SK-N-SH (cell line): ENCODE data around the gene FASTK. TPM values are rescaled to one million over a fixed set of nuclear protein-coding genes. Genes with fewer than 3 reads are reported as not detected.

Source experiments
- CTCF ChIA-PET: fragments of 300-600, 350-600 bp; formaldehyde crosslinking; extraction: SDS; loops from one replicate; lab custom pipeline; 2021; lab: Yijun Ruan, JAX
- POLR2A ChIA-PET: fragments of 350-600 bp; sonication (Branson Sonifier 250); formaldehyde crosslinking; extraction: SDS; loops from one replicate; lab custom pipeline; 2020; ENCODE audit warnings: antibody characterized with exemption, inconsistent platforms; lab: Yijun Ruan, JAX
- DNase-seq: peaks from one replicate; pipeline ENCODE4 v3.0.0; 2012
- H2AFZ ChIP-seq: fragments of 200-600 bp; sonication (generic); 2 replicates; pipeline ENCODE4 v1.8.1; 2016; ENCODE audit warnings: antibody characterized with exemption, mild to moderate bottlenecking, low read depth
- H3F3A ChIP-seq: fragments of 200-600 bp; sonication (generic); replicated peaks from 2 replicates; pipeline ENCODE3; 2016; ENCODE audit warnings: antibody characterized with exemption, mild to moderate bottlenecking; ENCODE audit not compliant: insufficient read depth
- H3K27ac ChIP-seq, 2 experiments: fragments of 200-500 bp in 1 of 2; fragments of 200-600 bp in 1 of 2; sonication (Bioruptor generic) in 1 of 2; sonication (generic), shearing (Covaris generic) in 1 of 2; 2 replicates each; pipeline versions ENCODE4 v1.5.1 to v1.6.1; 2014 to 2016; ENCODE audit warnings: low read depth in 2 of 2, inconsistent platforms in 1 of 2, low read length in 1 of 2, mild to moderate bottlenecking in 1 of 2, mixed read lengths in 1 of 2
- H3K27me3 ChIP-seq: fragments of 200-600 bp; sonication (generic), shearing (Covaris generic); 2 replicates; pipeline ENCODE4 v1.6.1; 2016; ENCODE audit warnings: mixed run types; ENCODE audit not compliant: insufficient read depth
- H3K36me3 ChIP-seq, 2 experiments: fragments of 200-500 bp in 1 of 2; fragments of 200-600 bp in 1 of 2; sonication (Bioruptor generic) in 1 of 2; sonication (generic) in 1 of 2; replicated peaks in 1 of 2; 2 replicates each; pipeline versions ENCODE3 to v1.5.1; 2014 to 2016; ENCODE audit warnings: low read length in 1 of 2, mild to moderate bottlenecking in 1 of 2; ENCODE audit not compliant: insufficient read depth in 2 of 2, control insufficient read depth in 1 of 2
- H3K4me1 ChIP-seq, 2 experiments: fragments of 200-500 bp in 1 of 2; fragments of 200-600 bp in 1 of 2; sonication (Bioruptor generic) in 1 of 2; sonication (generic), shearing (Covaris generic) in 1 of 2; 2 replicates each; pipeline versions ENCODE4 v1.5.1 to v1.6.1; 2014 to 2016; ENCODE audit warnings: low read depth in 1 of 2, low read length in 1 of 2, mixed run types in 1 of 2; ENCODE audit not compliant: insufficient read depth in 2 of 2, control insufficient read depth in 1 of 2
- H3K4me2 ChIP-seq: fragments of 200-600 bp; sonication (generic), shearing (Covaris generic); 2 replicates; pipeline ENCODE4 v1.6.1; 2017; ENCODE audit warnings: mixed run types
- H3K4me3 ChIP-seq, 2 experiments: fragments of 200-500 bp in 1 of 2; fragments of 200-600 bp in 1 of 2; sonication (Bioruptor generic) in 1 of 2; sonication (generic), shearing (Covaris generic) in 1 of 2; 2 replicates each; pipeline versions ENCODE4 v1.5.1 to v1.8.1; 2014 to 2016; ENCODE audit warnings: low read depth in 2 of 2, inconsistent platforms in 1 of 2, low read length in 1 of 2, mild to moderate bottlenecking in 1 of 2, mixed read lengths in 1 of 2, moderate library complexity in 1 of 2
- H3K79me2 ChIP-seq: fragments of 200-600 bp; sonication (generic); 2 replicates; pipeline ENCODE4 v1.8.1; 2017; ENCODE audit warnings: mild to moderate bottlenecking; ENCODE audit not compliant: insufficient read depth
- H3K9ac ChIP-seq: fragments of 200-600 bp; sonication (generic); 2 replicates; pipeline ENCODE4 v1.6.1; 2017; ENCODE audit warnings: mixed run types
- H3K9me2 ChIP-seq: fragments of 200-600 bp; sonication (generic); 2 replicates; pipeline ENCODE4 v1.6.1; 2017; ENCODE audit warnings: mixed run types
- H3K9me3 ChIP-seq: fragments of 200-600 bp; sonication (generic); 2 replicates; pipeline ENCODE4 v1.6.1; 2017; ENCODE audit warnings: mixed run types, mild to moderate bottlenecking, moderate library complexity
- H4K20me1 ChIP-seq: fragments of 200-600 bp; sonication (generic); 2 replicates; pipeline ENCODE4 v1.6.1; 2017; ENCODE audit warnings: mild to moderate bottlenecking, mixed run types; ENCODE audit not compliant: insufficient read depth
- CHD2 ChIP-seq: fragments of 150-350 bp; IDR thresholded peaks from 2 replicates; pipeline ENCODE4 v1.6.1; 2018; ENCODE audit warnings: low read length; ENCODE audit not compliant: partially characterized antibody
- ELF1 ChIP-seq: IDR thresholded peaks from 2 replicates; pipeline ENCODE4 v1.4.0; 2012
- FOSL2 ChIP-seq: IDR thresholded peaks from 2 replicates; pipeline ENCODE4 v1.4.0; 2012; ENCODE audit warnings: low read depth, mild to moderate bottlenecking, moderate library complexity, borderline replicate concordance
- FOXM1 ChIP-seq: IDR thresholded peaks from 2 replicates; pipeline ENCODE4 v1.4.0; 2012; ENCODE audit warnings: low read depth, mild to moderate bottlenecking
- GATA2 ChIP-seq: sonication (generic); formaldehyde crosslinking; IDR thresholded peaks from 2 replicates; pipeline ENCODE4 v1.5.0; 2020; ENCODE audit warnings: mild to moderate bottlenecking, missing genetic modification reagents
- JUND ChIP-seq: IDR thresholded peaks from 2 replicates; pipeline ENCODE4 v1.4.0; 2012
- NRF1 ChIP-seq: IDR thresholded peaks from 2 replicates; pipeline ENCODE4 v1.6.1; 2012; ENCODE audit warnings: low read depth, mild to moderate bottlenecking, low read length
- POLR2AphosphoS5 ChIP-seq: IDR thresholded peaks from 2 replicates; pipeline ENCODE4 v1.6.1; 2012; ENCODE audit warnings: low read depth, low read length
- RAD21 ChIP-seq: IDR thresholded peaks from 2 replicates; pipeline ENCODE4 v1.6.1; 2012; ENCODE audit warnings: mild to moderate bottlenecking, low read length
- SMC3 ChIP-seq: IDR thresholded peaks from 2 replicates; pipeline ENCODE4 v1.6.1; 2012; ENCODE audit warnings: low read depth, low read length, improper control_type of control experiment
- ZBTB33 ChIP-seq: IDR thresholded peaks from 2 replicates; pipeline ENCODE4 v1.4.0; 2012; ENCODE audit warnings: low read depth, borderline replicate concordance
- WGBS: methylation state at CpG from one replicate; pipeline ENCODE4 v1.1.6; 2017; ENCODE audit warnings: low lambda C conversion rate; 5-methylcytosine and 5-hydroxymethylcytosine counted together
- polyA plus RNA-seq, 3 experiments: library from polyadenylated mRNA; depleted of rRNA; stranded (reverse); fragments of >200 nt; gene quantifications; 2 replicates each; pipeline ENCODE4 v1.2.3, GENCODE V29; 2012
- TF ChIP-seq, protein P1 (sequence below): fragments of 150-350 bp; IDR thresholded peaks from 2 replicates; pipeline ENCODE4 v1.6.1; 2017; ENCODE audit warnings: antibody characterized with exemption, low read length, low read depth, borderline replicate concordance
- TF ChIP-seq, protein P2 (sequence below): IDR thresholded peaks from 2 replicates; pipeline ENCODE4 v1.4.0; 2012; ENCODE audit warnings: low read depth, borderline replicate concordance
- TF ChIP-seq, protein P3 (sequence below): IDR thresholded peaks from 2 replicates; pipeline ENCODE4 v1.6.1; 2012; ENCODE audit warnings: mild to moderate bottlenecking, low read depth, low read length, moderate library complexity

Gene FASTK
- polyA plus RNA-seq, 1 of the 3 experiments (the other 2 are of a cell fraction) = 125 TPM

DNA sequence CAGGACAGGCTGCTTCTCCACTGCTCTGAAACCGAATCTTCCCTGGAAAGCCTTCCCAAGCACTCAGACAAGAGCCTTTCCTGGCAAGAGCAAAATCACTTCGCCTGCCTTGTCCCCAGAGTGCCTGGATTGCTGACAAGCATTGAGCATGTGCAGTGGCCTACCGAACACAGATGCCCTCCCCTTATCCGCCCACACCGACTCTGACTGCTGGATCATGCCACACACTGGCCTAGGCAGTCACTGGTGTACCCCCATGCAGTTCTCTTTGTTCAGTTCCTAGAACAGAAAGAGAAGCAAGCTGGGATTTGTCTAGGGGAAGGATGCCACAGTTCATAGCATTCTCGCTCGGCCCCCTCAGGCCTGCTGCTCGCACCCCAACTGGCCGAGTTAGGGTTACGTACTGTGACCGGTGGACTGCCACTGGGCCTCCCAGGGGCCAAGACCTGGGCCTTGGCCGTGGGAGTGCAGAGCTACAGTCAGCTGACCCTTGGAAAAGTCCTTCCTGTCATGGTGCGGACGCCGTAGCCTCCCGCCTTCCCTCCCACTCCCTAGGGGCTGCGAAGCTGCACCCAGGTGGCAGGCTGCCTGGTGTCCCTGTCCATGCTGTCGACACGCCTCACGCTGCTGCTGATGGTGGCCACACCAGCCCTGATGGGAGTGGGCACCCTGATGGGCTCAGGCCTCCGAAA lies 45.4 kb downstream of the FASTK start (continued):
- TF ChIP-seq, protein P1, sequence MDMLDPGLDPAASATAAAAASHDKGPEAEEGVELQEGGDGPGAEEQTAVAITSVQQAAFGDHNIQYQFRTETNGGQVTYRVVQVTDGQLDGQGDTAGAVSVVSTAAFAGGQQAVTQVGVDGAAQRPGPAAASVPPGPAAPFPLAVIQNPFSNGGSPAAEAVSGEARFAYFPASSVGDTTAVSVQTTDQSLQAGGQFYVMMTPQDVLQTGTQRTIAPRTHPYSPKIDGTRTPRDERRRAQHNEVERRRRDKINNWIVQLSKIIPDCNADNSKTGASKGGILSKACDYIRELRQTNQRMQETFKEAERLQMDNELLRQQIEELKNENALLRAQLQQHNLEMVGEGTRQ = no peak
- TF ChIP-seq NRF1 = no peak

DNA sequence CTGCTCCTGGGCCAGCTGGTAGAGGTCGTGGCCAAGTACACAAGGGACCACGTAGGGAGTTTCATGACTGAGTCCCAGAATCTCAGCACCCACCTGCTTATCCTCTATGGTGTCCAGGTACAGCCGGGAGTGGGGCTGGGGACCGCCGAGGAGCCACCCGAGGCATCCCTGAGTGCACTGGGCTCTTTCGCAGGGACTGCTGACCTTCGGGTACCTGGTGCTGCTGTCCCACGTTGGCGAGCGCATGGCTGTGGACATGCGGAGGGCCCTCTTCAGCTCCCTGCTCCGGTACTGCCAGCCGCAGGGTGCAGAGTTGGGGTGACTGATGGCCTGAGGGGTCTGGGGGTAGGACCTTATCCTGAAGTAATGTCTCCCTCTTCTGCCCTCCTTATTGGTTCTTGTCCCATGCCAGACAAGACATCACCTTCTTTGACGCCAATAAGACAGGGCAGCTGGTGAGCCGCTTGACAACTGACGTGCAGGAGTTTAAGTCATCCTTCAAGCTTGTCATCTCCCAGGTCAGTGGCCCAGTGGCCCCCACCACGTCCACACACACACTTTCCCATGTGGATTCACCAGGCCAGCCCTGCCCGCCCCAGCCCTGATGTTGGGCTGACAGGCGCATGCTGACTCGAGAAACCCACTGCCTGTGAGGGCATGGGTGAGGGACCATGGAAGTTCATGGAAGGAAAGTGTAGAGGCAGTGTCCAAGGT lies 46.1 kb downstream of the FASTK start:
- H3K4me3 ChIP-seq = no peak overlapping the region
- POLR2A ChIA-PET = interaction anchor here (1.3 kb wide), 1 partner anchor 11 kb away, joined by 3 read pairs; no protein-coding TSS in a partner anchor
- peaks cover 13 to 23% of the 10 kb centered on the region in 2 experiments for H3K4me1 ChIP-seq
- peaks cover 12 to 52% of the 10 kb centered on the region in 2 experiments for H3K36me3 ChIP-seq
- no peak overlapping the region for H3K27ac ChIP-seq
- H4K20me1 ChIP-seq = no peaks in the 10 kb centered on the region
- H3K9ac ChIP-seq = no peak overlapping the region
- no peaks in the 10 kb centered on the region for H3K9me2 ChIP-seq
- 93% methylated on average over 10 of the region's 21 CpGs for WGBS
- peaks cover 18% of the 10 kb centered on the region for H3F3A ChIP-seq
- H2AFZ ChIP-seq = no peak overlapping the region
- CTCF ChIA-PET = interaction anchor here (1.2 to 9.5 kb wide), 3 partner anchors 16 to 81 kb away, joined by 4 to 59 read pairs (median 6); no protein-coding TSS in a partner anchor
- TF ChIP-seq CHD2 (no peak), JUND (no peak), SMC3 (no peak), FOSL2 (no peak), ZBTB33 (no peak), GATA2 (CRISPR knock-in tag) (no peak), NRF1 (no peak), RAD21 (no peak), ELF1 (no peak), POLR2AphosphoS5 (no peak), FOXM1 (no peak)
- TF ChIP-seq, protein P2, sequence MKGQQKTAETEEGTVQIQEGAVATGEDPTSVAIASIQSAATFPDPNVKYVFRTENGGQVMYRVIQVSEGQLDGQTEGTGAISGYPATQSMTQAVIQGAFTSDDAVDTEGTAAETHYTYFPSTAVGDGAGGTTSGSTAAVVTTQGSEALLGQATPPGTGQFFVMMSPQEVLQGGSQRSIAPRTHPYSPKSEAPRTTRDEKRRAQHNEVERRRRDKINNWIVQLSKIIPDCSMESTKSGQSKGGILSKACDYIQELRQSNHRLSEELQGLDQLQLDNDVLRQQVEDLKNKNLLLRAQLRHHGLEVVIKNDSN = no peak
- TF ChIP-seq, protein P3, sequence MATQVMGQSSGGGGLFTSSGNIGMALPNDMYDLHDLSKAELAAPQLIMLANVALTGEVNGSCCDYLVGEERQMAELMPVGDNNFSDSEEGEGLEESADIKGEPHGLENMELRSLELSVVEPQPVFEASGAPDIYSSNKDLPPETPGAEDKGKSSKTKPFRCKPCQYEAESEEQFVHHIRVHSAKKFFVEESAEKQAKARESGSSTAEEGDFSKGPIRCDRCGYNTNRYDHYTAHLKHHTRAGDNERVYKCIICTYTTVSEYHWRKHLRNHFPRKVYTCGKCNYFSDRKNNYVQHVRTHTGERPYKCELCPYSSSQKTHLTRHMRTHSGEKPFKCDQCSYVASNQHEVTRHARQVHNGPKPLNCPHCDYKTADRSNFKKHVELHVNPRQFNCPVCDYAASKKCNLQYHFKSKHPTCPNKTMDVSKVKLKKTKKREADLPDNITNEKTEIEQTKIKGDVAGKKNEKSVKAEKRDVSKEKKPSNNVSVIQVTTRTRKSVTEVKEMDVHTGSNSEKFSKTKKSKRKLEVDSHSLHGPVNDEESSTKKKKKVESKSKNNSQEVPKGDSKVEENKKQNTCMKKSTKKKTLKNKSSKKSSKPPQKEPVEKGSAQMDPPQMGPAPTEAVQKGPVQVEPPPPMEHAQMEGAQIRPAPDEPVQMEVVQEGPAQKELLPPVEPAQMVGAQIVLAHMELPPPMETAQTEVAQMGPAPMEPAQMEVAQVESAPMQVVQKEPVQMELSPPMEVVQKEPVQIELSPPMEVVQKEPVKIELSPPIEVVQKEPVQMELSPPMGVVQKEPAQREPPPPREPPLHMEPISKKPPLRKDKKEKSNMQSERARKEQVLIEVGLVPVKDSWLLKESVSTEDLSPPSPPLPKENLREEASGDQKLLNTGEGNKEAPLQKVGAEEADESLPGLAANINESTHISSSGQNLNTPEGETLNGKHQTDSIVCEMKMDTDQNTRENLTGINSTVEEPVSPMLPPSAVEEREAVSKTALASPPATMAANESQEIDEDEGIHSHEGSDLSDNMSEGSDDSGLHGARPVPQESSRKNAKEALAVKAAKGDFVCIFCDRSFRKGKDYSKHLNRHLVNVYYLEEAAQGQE = no peak
- H3K79me2 ChIP-seq = peaks cover 36% of the 10 kb centered on the region
- no peaks in the 10 kb centered on the region for H3K9me3 ChIP-seq
- no peak overlapping the region for H3K4me2 ChIP-seq
- no peak for DNase-seq
- H3K27me3 ChIP-seq = no peaks in the 10 kb centered on the region
